GM21717 (cell line): ENCODE results near the gene ST8SIA4.
A peak's percentile ranks its signal among the peaks of the same experiment; 100 is the strongest.
"Not testable (repeated sequence)": the region's sequence is repeated elsewhere in the genome, so short reads cannot be mapped to it uniquely, and the experiment has no call there.

Experiments used
- ATAC-seq: cut with Tn5 transposase; IDR thresholded peaks from one replicate; pipeline ENCODE4 v1.9.1; 2021; ENCODE audit warnings: mild to moderate bottlenecking, moderate library complexity; ENCODE audit not compliant: unreplicated experiment

The ST8SIA4 gene

GRCh38 chr5:100788417-100788816 is 114.7 kb downstream of the ST8SIA4 start:
- peak; percentile 32 for ATAC-seq

- peak; percentile 95 for ATAC-seq
Observed at GRCh38 chr5:100787648-100788047, 115.4 kb downstream of the ST8SIA4 start.

DNA sequence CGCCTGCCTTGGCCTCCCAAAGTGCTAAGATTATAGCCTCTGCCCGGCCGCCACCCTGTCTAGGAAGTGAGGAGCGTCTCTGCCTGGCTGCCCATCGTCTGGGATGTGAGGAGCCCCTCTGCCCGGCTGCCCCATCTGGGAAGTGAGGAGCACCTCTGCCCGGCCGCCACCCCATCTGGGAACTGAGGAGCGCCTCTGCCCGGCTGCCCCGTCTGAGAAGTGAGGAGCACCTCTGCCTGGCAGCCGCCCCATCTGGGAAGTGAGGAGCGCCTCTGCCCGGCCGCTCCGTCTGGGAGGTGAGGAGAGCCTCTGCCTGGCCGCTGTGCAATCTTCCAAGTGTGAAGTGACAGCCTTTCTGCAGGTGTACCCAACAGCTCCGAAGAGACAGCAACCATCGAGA is 117.5 kb downstream of the ST8SIA4 start:
- not testable (repeated sequence) for ATAC-seq

DNA sequence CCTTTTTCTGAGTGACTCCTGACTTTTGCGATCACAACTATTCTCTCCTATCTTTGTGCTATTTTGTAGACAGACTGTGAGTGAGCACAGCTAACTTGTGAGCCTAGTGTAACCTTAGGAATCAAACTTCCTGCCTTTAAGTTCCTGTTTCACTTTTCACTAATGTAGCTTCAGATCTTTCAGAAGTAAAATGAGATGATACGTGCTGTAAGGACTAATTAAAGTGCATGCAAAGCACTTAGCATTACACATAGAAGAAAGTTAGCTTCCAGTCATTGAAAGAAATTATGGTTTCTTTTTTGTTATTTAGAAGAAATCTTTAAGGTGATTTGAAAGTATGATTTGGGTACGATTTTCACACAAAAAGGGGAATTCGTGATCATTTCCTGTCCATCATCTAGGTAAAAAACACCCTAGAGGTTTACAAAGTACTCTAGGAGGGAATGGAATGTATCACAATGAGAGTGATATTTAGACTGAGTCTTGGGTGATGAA is 122.7 kb downstream of the ST8SIA4 start:
- peak; percentile 86 for ATAC-seq

DNA sequence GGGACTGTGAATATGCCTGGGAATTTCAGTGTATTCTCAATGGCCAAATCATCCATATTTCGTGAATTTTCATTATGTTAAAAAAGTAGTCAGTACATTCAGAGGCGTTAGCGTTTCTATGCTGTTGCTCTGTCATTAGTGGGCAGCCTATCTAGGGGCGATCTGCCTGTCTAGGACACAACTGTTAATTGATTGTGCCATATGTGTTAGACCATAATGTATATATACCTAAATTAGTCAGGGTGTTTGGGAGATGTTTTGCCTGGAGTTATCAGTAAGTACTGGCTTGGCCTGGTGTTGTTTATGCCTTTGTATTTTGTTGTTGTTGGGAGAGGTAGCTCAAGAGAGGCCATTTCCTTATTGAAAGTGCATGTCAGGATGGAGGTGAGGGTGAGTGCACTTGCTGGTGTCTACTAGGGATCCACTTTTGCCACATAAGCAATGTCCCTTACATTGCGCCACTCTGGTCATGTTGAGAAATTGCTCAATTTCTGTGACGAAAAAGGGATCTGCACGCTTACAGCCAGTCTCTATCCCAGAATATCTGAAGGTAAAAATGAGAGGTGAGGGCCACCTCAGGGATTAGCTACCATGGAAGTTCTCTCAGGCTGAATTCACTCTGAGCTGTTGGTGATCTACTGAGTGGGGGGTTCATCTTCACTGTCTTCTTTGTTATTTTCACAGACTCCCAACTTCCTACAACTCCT is 123.3 kb downstream of the ST8SIA4 start:
- ATAC-seq = peak; percentile 33

DNA sequence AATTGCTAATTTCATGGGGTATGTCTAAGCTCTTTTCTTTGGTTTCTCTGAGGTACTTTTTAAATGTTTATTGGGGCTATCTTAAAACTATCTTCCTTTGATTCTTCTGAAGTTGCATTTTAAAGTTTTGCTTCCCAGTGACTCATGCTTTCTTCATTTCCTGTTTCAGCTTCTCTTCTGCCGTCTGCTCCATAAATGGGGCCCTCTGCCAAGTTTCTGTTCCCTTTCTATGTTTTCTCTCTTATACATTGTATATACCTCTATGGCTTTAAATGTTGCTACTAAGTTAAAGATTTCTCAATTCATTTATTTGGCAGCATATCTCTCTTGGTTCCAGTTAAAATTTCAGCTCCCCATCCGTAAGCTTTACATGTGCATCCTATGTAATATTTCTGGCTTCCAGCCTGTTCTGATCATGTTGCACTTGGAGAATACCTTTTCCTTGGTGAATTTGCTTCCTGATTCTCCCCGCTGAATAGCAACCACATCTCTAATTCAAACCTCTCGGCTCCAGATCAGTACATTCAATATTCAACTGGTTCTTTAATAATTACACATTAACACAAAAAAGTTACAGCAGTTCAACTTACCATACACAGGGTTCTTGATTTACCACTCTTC is 125.3 kb downstream of the ST8SIA4 start:
- ATAC-seq = peak; percentile 79

DNA sequence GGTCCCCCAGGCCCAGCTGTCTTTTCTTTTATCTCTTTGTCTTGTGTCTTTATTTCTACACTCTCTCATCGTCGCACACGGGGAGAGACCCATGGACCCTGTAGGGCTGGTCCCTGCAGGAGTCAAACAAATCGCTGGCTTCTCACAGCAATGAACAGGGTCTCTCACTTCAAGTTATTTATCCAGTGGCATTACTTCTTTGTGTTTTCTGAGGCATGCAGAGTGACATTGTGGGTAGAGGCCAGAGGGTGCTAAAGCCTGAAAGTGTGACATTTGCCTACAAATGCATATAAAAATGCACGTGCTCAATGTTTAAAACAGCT is 127.6 kb downstream of the ST8SIA4 start:
- ATAC-seq = no peak

DNA sequence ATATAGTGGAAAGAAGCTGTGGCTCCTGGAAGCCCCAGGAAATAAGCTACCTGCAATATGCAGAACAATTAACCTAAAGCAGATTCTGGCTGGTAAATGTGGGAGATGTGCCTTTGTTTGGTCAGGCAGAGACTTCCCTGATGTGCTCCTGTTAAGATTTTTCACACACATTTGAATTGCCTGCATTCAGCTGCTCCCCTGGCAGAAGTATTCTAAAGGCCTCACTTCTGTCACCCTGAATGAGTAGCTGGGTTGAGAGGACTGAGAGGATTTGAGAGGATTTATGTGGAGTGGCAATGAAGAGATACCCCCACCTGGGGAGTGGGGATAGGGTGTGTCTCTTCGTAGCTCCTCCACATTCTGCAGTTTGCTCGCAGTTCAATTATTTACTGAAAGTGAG is 130.5 kb downstream of the ST8SIA4 start:
- ATAC-seq = no peak

DNA sequence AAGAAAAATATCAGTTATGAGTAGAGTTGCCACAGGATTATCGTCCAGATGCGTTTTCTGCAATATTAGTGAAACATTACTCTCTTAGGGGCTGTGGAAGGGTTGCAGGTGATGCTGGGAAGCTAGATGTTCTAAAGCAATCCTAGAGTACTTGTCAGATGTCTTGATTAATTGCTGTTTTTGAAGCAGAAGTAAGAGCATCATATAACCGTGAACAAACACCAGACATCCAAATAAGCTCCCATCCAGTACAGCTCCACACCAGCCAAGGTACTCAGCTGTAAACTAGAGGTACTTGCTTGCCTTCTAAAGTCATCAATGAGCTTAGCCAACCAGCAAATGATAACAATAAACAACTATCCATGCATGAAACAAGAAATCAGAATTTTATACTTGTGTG is 131.1 kb downstream of the ST8SIA4 start:
- ATAC-seq = no peak

- ATAC-seq = no peak
Observed at GRCh38 chr5:100771181-100771580, 131.9 kb downstream of the ST8SIA4 start.

- ATAC-seq = no peak
Observed at GRCh38 chr5:100768221-100768620, 134.9 kb downstream of the ST8SIA4 start.

DNA sequence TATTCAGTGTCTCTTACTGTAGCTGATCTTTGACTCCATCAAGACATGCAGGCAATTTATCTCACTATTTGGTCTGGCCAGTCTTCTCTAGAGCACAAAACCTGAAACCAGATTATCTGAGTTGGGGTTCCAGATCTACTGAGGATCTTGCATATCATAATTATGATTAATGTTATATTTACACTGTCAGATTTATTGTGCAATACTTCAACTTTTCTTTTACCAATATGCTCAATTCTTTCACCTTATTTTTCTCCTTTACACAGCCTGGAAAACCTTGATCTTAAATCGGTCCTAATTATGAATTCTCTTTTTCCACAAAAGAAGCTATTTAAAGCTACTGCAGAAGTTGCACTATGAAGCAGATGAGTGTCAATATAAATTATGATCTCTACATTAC is 140.1 kb downstream of the ST8SIA4 start:
- ATAC-seq = no peak

DNA sequence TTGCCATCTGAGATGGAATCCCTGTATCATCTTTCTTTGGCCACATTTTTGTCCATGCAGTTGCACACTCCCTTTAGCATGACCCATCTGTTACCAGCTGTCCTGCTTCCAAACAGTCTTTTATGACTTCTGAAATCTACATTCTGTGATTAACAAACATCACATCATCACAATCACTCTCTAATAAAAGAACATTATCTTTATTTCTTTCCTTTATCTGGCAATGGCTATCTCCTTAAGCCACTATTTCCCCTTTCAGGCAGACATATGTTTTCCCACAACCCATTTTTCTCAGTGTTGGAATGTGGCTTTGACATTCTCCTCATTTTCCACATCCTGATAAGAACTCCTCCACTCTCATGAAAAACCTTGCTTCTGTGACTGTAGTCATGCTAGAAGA is 141.0 kb downstream of the ST8SIA4 start:
- no peak for ATAC-seq

- ATAC-seq = no peak
Observed at GRCh38 chr5:100761192-100761591, 141.9 kb downstream of the ST8SIA4 start.

GRCh38 chr5:100760688-100761087 is 142.4 kb downstream of the ST8SIA4 start:
- ATAC-seq = no peak

GRCh38 chr5:100758780-100759179 is 144.3 kb downstream of the ST8SIA4 start:
- ATAC-seq = no peak

DNA sequence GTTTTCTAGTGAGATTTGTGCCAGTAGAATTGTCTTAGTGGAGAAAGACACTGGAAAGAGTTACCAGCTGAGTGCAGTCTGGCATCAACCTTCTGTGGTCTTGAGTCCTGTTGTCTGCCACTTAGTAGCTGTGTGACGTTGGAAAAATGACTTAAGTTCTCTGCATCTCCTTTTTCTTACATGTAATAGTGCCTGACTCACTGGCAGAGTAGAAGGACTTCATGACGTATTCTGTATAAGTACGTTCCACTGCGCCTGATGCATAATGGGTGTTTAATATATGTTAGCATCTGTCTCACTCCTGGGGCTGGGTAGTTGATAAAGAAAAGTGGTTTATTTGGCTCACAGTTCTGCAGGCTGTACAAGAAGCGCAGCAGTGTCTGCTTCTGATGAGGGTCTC is 144.8 kb downstream of the ST8SIA4 start:
- ATAC-seq = no peak

GRCh38 chr5:100757618-100758017 is 145.5 kb downstream of the ST8SIA4 start:
- ATAC-seq = no peak
